ENCODE data around the gene LYZL1.
"Not testable (repeated sequence)": the region's sequence is repeated elsewhere in the genome, so short reads cannot be mapped to it uniquely, and the experiment has no call there.

LYZL1 gene

GRCh38 chr10:29310463-29310862 is 21.6 kb downstream of the LYZL1 start:
- DNase-seq, result not testable (repeated sequence)

GRCh38 chr10:29313071-29313470 is 24.2 kb downstream of the LYZL1 start:
- no peak for DNase-seq

GRCh38 chr10:29314726-29315125 is 25.9 kb downstream of the LYZL1 start:
- no peak for DNase-seq

DNA sequence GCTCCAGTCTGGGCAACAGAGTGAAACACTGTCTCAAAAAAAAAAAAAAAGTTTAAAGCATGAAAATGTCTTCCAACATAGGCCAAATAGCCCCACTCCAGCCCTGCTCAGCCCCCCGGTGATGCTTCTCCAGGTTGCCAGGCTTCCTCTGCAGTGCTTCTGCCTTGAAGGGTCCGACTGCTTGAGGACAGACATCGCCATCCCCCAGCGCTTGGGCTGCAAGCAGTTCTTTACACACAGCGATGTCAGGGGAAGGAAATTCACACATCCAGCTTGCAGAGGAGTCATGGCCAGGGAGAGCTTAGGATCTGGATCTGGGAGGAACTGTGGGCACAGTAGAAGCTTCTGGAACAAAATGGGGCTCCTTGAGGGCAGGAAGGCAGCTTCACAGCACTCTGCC is 26.9 kb downstream of the LYZL1 start:
- DNase-seq, result no peak

DNA sequence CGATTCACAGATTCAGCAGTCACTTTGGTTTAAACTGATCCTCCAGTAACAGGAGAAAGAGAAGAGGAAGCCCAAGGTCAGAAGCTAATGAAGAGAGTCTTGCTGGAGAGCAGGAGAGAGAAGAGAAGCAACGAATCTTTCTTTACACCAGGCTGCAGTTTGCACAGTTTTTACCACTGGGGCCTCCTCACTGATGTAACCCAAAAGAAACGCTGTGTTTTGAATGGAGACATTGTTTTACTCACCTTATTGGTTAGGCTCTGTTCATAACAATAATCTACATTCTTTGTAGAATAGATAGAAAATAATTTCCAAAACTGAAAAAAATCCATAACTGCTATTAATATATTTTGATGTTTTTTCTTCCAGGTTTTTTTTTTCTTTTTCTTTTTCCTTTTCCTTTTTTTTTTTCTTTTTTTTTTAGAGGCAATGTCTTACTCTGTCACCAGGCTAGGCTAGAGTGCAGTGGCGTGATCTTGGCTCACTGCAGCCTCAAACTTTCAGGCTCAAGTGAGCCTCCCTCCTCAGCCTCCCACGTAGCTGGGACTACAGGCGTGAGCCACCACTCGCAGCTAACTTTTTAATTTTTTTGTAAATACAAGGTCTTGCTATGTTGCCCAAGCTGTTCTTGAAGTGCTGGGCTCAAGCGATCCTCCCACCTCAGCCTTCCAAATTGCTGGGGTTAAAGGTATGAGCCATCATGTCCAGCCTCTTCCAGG is 27.6 kb downstream of the LYZL1 start:
- no peak for DNase-seq

GRCh38 chr10:29317027-29317420 is 28.2 kb downstream of the LYZL1 start:
- no peak for DNase-seq

DNA sequence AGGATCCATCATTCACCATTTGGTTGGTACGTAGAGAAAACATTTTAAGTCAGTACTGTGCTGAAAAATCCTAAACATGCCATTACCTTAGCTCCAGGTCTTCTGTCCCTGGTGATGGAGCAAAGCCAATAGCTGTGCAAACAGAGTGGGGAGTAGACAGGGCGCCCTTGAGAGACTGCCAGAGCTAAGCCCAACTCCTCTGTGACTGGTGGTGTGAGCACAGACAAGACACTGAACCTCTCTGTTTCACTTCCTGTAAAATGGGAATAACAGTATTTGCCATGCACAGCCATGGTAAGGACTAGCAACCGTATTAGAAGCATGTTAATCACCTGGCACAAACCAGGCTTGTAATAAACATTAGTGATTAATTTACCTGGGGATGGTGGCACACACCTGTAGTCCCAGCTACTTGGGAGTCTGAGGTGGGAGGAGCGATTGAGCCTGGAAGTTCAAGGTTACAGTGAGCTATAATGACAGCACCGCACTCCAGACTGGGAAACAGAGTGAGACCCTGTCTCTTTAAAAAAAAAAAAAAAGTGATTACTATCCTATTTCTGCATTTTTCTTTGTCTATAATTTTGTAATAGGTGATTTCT is 28.7 kb downstream of the LYZL1 start:
- no peak for DNase-seq

- DNase-seq, result not testable (repeated sequence)
Measured at GRCh38 chr10:29318141-29319071, 29.5 kb downstream of the LYZL1 start.

- no peak for DNase-seq
Measured at GRCh38 chr10:29319205-29319781, 30.4 kb downstream of the LYZL1 start.

DNA sequence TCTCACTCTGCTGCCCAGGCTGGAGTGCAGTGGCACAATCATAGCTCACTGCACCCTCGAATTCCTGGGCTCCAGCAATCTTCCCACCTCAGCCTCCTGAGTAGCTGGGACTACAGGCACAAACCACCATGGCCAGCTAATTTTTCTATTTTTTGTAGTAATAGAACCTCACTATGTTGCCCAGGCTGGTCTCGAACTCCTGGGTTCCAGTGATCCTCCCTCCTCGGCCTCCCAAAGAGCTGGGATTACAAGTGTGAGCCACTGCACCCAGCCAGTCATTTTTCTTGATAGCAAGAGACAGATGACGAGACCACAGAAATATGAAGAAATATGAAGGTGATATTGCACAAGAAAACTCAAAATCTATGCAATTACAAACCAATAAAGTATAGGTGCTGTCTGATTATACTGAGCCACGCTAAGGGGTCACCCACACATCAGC is 31.8 kb downstream of the LYZL1 start:
- not testable (repeated sequence) for DNase-seq

- DNase-seq, result no peak
Measured at GRCh38 chr10:29321656-29322055, 32.8 kb downstream of the LYZL1 start.

GRCh38 chr10:29322918-29323317 is 34.0 kb downstream of the LYZL1 start:
- DNase-seq, result no peak

GRCh38 chr10:29323367-29323766 is 34.5 kb downstream of the LYZL1 start:
- DNase-seq, result no peak

- DNase-seq, result no peak
Measured at GRCh38 chr10:29324220-29324841, 35.5 kb downstream of the LYZL1 start.

GRCh38 chr10:29326299-29326698 is 37.4 kb downstream of the LYZL1 start:
- no peak for DNase-seq

- no peak for DNase-seq
Measured at GRCh38 chr10:29326886-29327745, 38.2 kb downstream of the LYZL1 start.

GRCh38 chr10:29327746-29328102 is 38.9 kb downstream of the LYZL1 start:
- DNase-seq, result no peak

GRCh38 chr10:29328983-29329382 is 40.1 kb downstream of the LYZL1 start:
- DNase-seq, result no peak

- peak in 1 of 4 experiments; percentile 3 for DNase-seq
Measured at GRCh38 chr10:29329420-29329819, 40.5 kb downstream of the LYZL1 start.

GRCh38 chr10:29332061-29332760 is 43.3 kb downstream of the LYZL1 start:
- no peak for DNase-seq

DNA sequence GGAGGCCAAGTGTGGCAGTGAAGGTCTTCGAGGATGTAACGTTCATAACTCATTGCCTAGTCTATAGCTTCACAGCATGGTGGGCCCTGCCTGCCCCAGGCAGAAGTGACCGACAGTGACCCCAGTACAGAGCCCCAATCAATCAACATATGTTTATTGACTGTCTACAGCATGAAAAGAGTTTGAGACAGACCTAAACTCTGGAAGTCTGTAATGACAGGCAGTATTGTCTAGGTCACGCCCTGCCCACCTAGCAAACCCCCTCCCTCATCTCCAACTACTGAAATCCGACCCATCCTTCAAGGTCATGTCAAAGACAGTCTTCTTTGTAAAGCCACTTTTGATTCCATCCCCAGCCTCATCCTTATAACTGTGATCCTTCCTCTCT is 43.9 kb downstream of the LYZL1 start:
- no peak for DNase-seq
